GM18951 (cell line): ENCODE results near the gene ASGR2.
"Not testable (repeated sequence)": the region's sequence is repeated elsewhere in the genome, so short reads cannot be mapped to it uniquely, and the experiment has no call there.

Experiments
- POLR2A ChIP-seq: IDR thresholded peaks from 4 replicates; pipeline ENCODE4 v1.6.1; 2011; ENCODE audit warnings: mild to moderate bottlenecking; ENCODE audit not compliant: insufficient read length, insufficient read depth; ENCODE audit errors: extremely low read depth
- in situ Hi-C: fragments of 300-500 bp; cut with MboI; formaldehyde crosslinking; loops from one replicate; pipeline ENCODE4 v1.12.0; 2022; ENCODE audit warnings: low sequenced_read_pairs, mixed read lengths, inconsistent platforms; ENCODE audit not compliant: unreplicated experiment

The ASGR2 gene, protein sequence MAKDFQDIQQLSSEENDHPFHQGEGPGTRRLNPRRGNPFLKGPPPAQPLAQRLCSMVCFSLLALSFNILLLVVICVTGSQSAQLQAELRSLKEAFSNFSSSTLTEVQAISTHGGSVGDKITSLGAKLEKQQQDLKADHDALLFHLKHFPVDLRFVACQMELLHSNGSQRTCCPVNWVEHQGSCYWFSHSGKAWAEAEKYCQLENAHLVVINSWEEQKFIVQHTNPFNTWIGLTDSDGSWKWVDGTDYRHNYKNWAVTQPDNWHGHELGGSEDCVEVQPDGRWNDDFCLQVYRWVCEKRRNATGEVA

GRCh38 chr17:7114241-7114874 lies at the start of gene ASGR2:
Gene ASGR2 (minus strand): TSS chr17:7114822. CDS start chr17:7114240, 582 bp downstream.
- no peak for TF ChIP-seq POLR2A
- in situ Hi-C loops, result no loop called here

DNA sequence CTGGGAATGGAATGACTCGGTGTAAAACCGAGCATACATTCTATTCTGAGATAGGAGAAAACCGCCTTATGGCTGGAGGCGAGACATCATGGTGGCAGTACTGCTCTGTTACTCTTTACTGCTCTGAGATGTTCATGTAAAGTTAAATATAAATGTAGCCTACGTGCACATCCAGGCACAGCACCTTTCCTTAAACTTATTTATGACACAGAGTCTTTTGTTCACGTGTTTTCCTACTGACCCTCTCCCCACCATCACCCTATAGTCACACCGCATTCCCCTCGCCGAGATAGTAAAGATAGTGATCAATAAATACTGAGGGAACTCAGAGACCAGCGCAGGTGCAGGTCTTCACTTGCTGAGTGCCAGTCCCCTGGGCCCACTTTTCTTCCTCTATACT lies 44.9 kb upstream of the ASGR2 start:
- in situ Hi-C loops, result not testable (repeated sequence)

- in situ Hi-C loops, result not testable (repeated sequence)
These were observed 43.8 kb upstream of the ASGR2 start for GRCh38 chr17:7158424-7158823.

GRCh38 chr17:7156342-7156940 lies 41.8 kb upstream of the ASGR2 start:
- TF ChIP-seq POLR2A, result no peak
- in situ Hi-C loops, result no loop called here

- TF ChIP-seq POLR2A, result no peak
- in situ Hi-C loops, result loop anchor here (10.0 kb wide), 1 partner anchor 233 kb away; no protein-coding TSS in a partner anchor
These were observed 33.1 kb upstream of the ASGR2 start for GRCh38 chr17:7147772-7148171.

DNA sequence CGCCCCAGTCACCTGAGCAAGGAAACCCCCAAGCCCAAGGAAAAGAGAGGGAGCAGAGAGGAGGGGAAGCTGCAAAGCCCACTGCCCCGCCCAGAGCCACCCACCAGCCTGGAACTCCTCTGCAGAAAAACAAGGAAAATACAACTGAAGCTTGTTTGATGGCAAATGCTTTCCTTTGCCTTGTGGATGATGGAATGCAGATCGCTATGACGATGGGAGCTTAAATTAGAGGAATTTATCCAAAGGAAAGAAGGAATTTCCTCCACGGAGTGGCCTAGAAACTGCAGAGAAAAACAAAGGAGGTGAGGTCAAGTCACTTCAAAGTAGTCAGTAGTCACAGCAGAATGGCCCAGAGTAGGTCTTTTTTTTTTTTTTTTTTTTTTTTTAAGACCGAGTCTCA lies 31.5 kb upstream of the ASGR2 start:
- in situ Hi-C loops, result loop anchor here (10.0 kb wide), 1 partner anchor 231 kb away; no protein-coding TSS in a partner anchor
- no peak for TF ChIP-seq POLR2A

- in situ Hi-C loops, result loop anchor here (10.0 kb wide), 1 partner anchor 229 kb away; no protein-coding TSS in a partner anchor
These were observed 29.6 kb upstream of the ASGR2 start for GRCh38 chr17:7144213-7144612.

GRCh38 chr17:7141824-7142223 lies 27.2 kb upstream of the ASGR2 start:
- no peak for TF ChIP-seq POLR2A
- in situ Hi-C loops, result loop anchor here (10.0 kb wide), 1 partner anchor 227 kb away; no protein-coding TSS in a partner anchor

More at GRCh38 chr17:7144213-7144612, 29.6 kb upstream of the ASGR2 start:
- TF ChIP-seq POLR2A, result no peak

DNA sequence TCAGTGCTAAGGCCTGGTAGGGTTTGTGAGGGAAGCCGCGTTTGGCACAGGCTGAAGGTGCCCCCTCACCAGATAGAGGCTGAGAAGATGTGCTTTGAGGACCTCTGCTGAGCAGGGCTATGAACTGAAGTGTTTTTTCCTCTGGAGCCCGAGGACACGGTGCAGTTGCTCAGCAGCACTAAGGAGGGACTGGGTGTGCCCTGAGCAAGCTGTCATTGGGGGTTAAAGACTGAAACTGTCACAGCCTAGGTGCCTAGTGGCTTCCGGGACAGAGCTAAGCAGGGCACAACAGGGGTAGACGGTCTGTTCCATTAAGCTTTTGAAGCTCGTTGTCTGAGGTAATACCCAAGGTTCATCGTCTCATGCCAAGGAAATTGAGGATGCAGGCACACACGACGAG lies 24.8 kb upstream of the ASGR2 start:
- TF ChIP-seq POLR2A, result no peak
- in situ Hi-C loops, result loop anchor here (5.0 kb wide), 1 partner anchor 92 kb away; no protein-coding TSS in a partner anchor

DNA sequence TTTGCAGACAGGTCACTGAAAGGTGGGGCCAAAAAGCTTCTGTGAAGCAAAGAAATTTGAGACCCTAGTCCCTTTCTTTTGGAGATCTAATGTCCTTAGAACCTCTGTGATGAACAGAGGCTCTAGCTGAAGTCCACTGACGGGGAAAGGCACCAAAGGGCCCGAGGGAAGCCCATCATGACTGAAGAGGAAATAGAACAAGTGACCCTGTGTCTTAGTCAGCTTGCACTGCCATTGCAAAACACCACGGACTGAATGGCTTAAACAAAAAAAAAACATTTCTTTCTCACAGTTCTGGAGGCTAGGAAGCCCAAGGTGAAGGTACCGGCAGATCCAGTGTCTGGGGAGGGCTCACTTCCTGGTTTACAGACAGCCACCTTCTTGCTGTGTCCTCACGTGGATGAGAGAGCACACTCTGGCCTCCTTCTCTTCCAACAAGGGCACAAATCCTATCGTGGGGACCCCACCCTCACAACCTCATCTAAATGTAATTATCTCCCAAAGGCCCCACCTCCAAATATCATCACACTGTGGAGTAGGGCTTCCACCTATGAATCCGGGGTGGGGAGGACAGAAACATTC lies 24.3 kb upstream of the ASGR2 start:
- TF ChIP-seq POLR2A, result no peak
- in situ Hi-C loops, result loop anchor here (5.0 kb wide), 1 partner anchor 92 kb away; no protein-coding TSS in a partner anchor

- TF ChIP-seq POLR2A, result no peak
- in situ Hi-C loops, result loop anchor here (5.0 kb wide), 1 partner anchor 90 kb away; no protein-coding TSS in a partner anchor
These were observed 22.7 kb upstream of the ASGR2 start for GRCh38 chr17:7137171-7137943.

GRCh38 chr17:7136266-7136877 lies 21.8 kb upstream of the ASGR2 start:
- TF ChIP-seq POLR2A, result no peak
- in situ Hi-C loops, result loop anchor here (5.0 kb wide), 1 partner anchor 89 kb away; no protein-coding TSS in a partner anchor
